ENCODE data around the gene KCNF1.

KCNF1 gene

GRCh38 chr2:10883066-10883465 lies 28.7 kb upstream of the KCNF1 start:
- Histone ChIP-seq H3K9me3 (no peaks in the 10 kb centered on the region), H3K4me3 (ENCODE audit: low read depth, low read length) (no peak overlapping the region), H3K36me3 (no peaks in the 10 kb centered on the region), H3K4me1 (no peaks in the 10 kb centered on the region), H3K27me3 (no peaks in the 10 kb centered on the region)
- TF ChIP-seq, protein P1, sequence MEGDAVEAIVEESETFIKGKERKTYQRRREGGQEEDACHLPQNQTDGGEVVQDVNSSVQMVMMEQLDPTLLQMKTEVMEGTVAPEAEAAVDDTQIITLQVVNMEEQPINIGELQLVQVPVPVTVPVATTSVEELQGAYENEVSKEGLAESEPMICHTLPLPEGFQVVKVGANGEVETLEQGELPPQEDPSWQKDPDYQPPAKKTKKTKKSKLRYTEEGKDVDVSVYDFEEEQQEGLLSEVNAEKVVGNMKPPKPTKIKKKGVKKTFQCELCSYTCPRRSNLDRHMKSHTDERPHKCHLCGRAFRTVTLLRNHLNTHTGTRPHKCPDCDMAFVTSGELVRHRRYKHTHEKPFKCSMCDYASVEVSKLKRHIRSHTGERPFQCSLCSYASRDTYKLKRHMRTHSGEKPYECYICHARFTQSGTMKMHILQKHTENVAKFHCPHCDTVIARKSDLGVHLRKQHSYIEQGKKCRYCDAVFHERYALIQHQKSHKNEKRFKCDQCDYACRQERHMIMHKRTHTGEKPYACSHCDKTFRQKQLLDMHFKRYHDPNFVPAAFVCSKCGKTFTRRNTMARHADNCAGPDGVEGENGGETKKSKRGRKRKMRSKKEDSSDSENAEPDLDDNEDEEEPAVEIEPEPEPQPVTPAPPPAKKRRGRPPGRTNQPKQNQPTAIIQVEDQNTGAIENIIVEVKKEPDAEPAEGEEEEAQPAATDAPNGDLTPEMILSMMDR (IDR thresholded peaks at IDR 0.05; ENCODE audit: low read depth, low read length): no peak
- no peak for DNase-seq

- Histone ChIP-seq H3K4me1 (no peaks in the 10 kb centered on the region; the same call in 1 of the 2 replicates), H3K4me3 (ENCODE audit: low read depth, low read length) (no peak overlapping the region), H3K9me3 (no peaks in the 10 kb centered on the region), H3K27me3 (no peaks in the 10 kb centered on the region), H3K36me3 (no peaks in the 10 kb centered on the region)
- no peak for DNase-seq
- TF ChIP-seq, protein P1 (IDR thresholded peaks at IDR 0.05; ENCODE audit: low read depth, low read length): no peak
Observed at GRCh38 chr2:10883801-10884478, 27.8 kb upstream of the KCNF1 start.

DNA sequence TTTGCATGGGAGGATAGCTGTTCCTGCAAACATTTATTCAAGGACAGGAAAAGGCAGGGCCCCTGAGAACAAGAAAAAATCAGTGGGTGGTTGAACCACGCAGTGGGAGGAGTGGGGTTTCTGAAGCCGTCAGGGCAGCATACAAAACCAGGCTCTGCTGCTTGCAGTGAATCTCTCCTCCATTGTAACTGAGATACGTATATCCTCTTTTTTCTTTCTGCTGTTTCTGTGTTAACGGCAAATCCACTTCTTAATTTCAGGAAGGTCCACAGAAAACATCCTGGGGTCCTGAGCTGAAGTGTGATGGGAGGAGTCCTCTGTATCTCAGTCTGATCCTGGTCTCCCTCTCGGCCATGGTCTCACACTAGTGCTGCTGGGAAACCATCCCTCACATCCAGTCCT lies 27.2 kb upstream of the KCNF1 start:
- Histone ChIP-seq H3K27me3 (no peaks in the 10 kb centered on the region), H3K36me3 (no peaks in the 10 kb centered on the region), H3K4me3 (ENCODE audit: low read depth, low read length) (no peak overlapping the region), H3K9me3 (no peaks in the 10 kb centered on the region), H3K4me1 (peaks cover 4% of the 10 kb centered on the region)
- TF ChIP-seq, protein P1 (IDR thresholded peaks at IDR 0.05; ENCODE audit: low read depth, low read length): no peak
- DNase-seq: no peak

GRCh38 chr2:10885094-10885860 lies 26.5 kb upstream of the KCNF1 start:
- Histone ChIP-seq H3K4me1 (peaks cover 6% of the 10 kb centered on the region), H3K27me3 (no peaks in the 10 kb centered on the region), H3K9me3 (no peaks in the 10 kb centered on the region), H3K36me3 (no peaks in the 10 kb centered on the region), H3K4me3 (ENCODE audit: low read depth, low read length) (no peak overlapping the region)
- DNase-seq: no peak
- TF ChIP-seq, protein P1 (IDR thresholded peaks at IDR 0.05; ENCODE audit: low read depth, low read length): no peak

DNA sequence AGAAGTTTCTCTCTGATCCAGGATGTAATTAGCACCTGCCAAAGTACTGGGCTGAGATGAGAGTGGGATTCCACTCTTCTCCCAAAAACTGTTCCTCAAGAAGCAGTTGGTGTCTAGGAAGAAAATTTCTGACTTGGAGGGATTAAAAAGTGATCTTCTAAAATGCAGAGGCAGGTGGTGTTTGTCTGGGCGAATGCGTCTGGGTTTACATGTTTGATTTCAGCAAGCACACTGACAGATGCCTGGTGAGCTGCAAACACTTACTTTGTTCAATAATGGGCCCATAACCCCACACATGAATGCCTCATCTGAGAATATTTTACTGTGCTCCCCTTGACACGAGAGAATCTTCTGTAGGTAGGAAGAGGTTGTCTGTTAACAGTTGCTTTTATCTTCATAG lies 24.3 kb upstream of the KCNF1 start:
- Histone ChIP-seq H3K36me3 (no peaks in the 10 kb centered on the region), H3K4me1 (peaks cover 6% of the 10 kb centered on the region), H3K4me3 (ENCODE audit: low read depth, low read length) (no peak overlapping the region), H3K9me3 (no peaks in the 10 kb centered on the region), H3K27me3 (no peaks in the 10 kb centered on the region)
- no peak for DNase-seq
- TF ChIP-seq, protein P1 (IDR thresholded peaks at IDR 0.05; ENCODE audit: low read depth, low read length): no peak

GRCh38 chr2:10889651-10890215 lies 22.0 kb upstream of the KCNF1 start:
- TF ChIP-seq, protein P1 (IDR thresholded peaks at IDR 0.05; ENCODE audit: low read depth, low read length): no peak
- Histone ChIP-seq H3K4me1 (peaks cover 6% of the 10 kb centered on the region), H3K36me3 (no peaks in the 10 kb centered on the region), H3K27me3 (no peaks in the 10 kb centered on the region), H3K4me3 (ENCODE audit: low read depth, low read length) (no peak overlapping the region), H3K9me3 (no peaks in the 10 kb centered on the region)
- DNase-seq: peak; percentile 79
